Dermis lymphatic vessel endothelial cell (primary cell): ENCODE data around the gene MB21D2. TPM values are rescaled to one million over a fixed set of nuclear protein-coding genes. Genes with fewer than 3 reads are reported as not detected.

Experiments used
- total RNA-seq: library from RNA; depleted of rRNA; stranded (reverse); fragments of >200 nt; gene quantifications from 2 replicates; pipeline ENCODE4 v1.2.1, GENCODE V29; 2014

The MB21D2 gene, protein sequence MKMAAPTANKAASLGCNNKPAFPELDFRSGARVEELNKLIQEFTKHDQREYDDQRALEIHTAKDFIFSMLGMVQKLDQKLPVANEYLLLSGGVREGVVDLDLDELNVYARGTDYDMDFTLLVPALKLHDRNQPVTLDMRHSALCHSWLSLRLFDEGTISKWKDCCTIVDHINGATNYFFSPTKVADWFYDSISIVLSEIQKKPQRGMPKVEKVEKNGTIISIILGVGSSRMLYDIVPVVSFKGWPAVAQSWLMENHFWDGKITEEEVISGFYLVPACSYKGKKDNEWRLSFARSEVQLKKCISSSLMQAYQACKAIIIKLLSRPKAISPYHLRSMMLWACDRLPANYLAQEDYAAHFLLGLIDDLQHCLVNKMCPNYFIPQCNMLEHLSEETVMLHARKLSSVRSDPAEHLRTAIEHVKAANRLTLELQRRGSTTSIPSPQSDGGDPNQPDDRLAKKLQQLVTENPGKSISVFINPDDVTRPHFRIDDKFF
- 2.2 and 2.4 TPM in 2 replicates for total RNA-seq

GRCh38 chr3:192917404-192918274 is at the start of gene MB21D2:
Gene MB21D2, minus strand, starts transcription at chr3:192917856. Its CDS starts 16 bp downstream, at chr3:192917840.

Other genes starting within 250 kb of the MB21D2 start
- 1.4 and 2.8 TPM in 2 replicates for gene FGF12, start 190.3 kb downstream of the MB21D2 start, total RNA-seq